A549 (cell line): ENCODE data around the gene ACTR3.

Experiments used
- CHD2 ChIP-seq: fragments of 150-350 bp; IDR thresholded peaks from 2 replicates; pipeline ENCODE4 v1.6.1; 2014; ENCODE audit warnings: low read length; ENCODE audit not compliant: partially characterized antibody
- CTCF ChIP-seq: fragments of >200 bp; sonication (Bioruptor Twin); formaldehyde crosslinking; IDR thresholded peaks from 3 replicates; pipeline ENCODE4 v1.5.1; 2016
- KDM1A ChIP-seq: fragments of 200-600 bp; sonication (generic); IDR thresholded peaks from 2 replicates; pipeline ENCODE4 v1.6.1; 2016; ENCODE audit warnings: low read depth, mild to moderate bottlenecking
- POLR2A ChIP-seq: IDR thresholded peaks from 2 replicates; pipeline ENCODE4 v1.6.1; 2012; ENCODE audit warnings: mild to moderate bottlenecking, low read length
- RAD21 ChIP-seq, 2 experiments: fragments of >200 bp in 1 of 2; sonication (Bioruptor Twin) in 1 of 2; formaldehyde crosslinking in 1 of 2; IDR thresholded peaks in 1 of 2; conservative IDR thresholded peaks in 1 of 2; 2 replicates in 1 of 2; 3 replicates in 1 of 2; pipeline ENCODE4 v1.6.1; 2012 to 2018; ENCODE audit warnings: inconsistent platforms in 1 of 2
- SMC3 ChIP-seq: fragments of >200 bp; sonication (Bioruptor Twin); formaldehyde crosslinking; IDR thresholded peaks from 3 replicates; pipeline ENCODE4 v1.6.1; 2018; ENCODE audit warnings: inconsistent platforms

GRCh38 chr2:113937501-113937900 is 47.6 kb downstream of the ACTR3 start:
- TF ChIP-seq RAD21 (conservative IDR thresholded peaks at IDR 0.05 in 1 of 2, IDR thresholded peaks at IDR 0.05 in 1 of 2) (no peak), CTCF (no peak), CHD2 (no peak), POLR2A (no peak), SMC3 (no peak), KDM1A (no peak)
